ENCODE results near the gene RBP3.

The RBP3 gene

DNA sequence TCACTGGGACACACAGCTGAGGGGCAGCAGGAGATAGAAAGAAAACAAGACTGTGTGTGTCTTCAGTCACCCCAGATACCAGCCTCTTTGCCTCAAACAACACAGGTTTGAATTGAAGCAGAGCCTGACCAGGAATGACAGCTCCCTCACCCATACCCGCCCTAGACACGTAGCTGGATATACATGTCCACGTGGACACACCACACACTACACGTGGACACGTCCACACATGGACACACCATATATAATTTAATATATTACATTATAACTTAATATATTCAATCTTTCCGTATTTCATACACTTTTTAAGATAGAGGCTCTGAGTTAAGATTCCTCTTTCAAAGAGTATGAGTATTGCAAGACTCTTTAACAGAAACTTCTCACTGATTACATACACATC lies 14.6 kb upstream of the RBP3 start:
- Histone ChIP-seq H3K27me3 (replicated peaks) (no peaks in the 10 kb centered on the region), H3K4me3 (ENCODE audit: low read depth, low read length) (no peak overlapping the region), H3K27ac (no peak overlapping the region), H3K36me3 (replicated peaks) (no peaks in the 10 kb centered on the region)
- DNase-seq, result no peak
- in situ Hi-C loops (cut with HindIII; ENCODE audit: low pct_ligation_motif_present, low sequenced_read_pairs), result no loop called here
- TF ChIP-seq, protein P1, sequence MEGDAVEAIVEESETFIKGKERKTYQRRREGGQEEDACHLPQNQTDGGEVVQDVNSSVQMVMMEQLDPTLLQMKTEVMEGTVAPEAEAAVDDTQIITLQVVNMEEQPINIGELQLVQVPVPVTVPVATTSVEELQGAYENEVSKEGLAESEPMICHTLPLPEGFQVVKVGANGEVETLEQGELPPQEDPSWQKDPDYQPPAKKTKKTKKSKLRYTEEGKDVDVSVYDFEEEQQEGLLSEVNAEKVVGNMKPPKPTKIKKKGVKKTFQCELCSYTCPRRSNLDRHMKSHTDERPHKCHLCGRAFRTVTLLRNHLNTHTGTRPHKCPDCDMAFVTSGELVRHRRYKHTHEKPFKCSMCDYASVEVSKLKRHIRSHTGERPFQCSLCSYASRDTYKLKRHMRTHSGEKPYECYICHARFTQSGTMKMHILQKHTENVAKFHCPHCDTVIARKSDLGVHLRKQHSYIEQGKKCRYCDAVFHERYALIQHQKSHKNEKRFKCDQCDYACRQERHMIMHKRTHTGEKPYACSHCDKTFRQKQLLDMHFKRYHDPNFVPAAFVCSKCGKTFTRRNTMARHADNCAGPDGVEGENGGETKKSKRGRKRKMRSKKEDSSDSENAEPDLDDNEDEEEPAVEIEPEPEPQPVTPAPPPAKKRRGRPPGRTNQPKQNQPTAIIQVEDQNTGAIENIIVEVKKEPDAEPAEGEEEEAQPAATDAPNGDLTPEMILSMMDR (IDR thresholded peaks at IDR 0.05; ENCODE audit: low read depth, low read length, missing control alignments), result no peak

DNA sequence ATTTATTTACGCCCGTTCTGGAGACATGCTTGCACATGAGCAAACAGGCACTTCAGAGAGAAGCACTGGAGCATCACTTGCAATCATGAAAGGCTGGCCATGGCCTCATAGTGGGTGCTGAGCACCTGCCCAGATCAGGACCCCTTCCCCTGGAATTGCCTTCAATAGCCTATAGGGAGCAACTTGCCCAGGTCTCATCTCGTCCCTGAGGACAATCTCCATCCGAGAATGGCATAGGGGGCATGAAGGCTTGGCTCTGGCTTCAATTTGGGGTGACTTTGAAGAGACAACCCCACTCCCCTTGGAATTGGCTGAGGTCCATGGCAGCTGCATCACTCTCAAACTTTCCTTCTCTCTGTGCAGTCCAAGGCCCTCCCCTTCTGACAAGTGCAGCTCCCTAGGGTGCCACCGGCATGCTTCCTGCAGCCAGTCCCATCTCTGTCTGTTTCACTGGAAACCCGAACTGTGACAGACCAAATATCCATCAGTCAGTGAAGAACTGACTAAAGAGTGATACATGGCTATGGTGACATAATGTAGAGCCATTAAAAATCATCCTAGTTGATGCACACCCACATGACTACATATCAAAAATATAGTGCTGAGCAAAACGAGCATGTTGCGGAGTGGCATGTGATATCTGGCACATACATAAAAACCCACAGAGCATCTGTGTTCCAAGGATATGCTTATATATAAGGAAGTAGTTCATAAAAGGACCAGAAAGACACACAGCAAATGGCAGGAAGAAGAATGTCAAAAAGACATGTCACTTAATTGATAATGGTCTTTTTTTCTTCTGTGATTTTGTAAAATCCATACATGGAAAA lies 13.5 kb upstream of the RBP3 start:
- no peak overlapping the region for H3K4me3 ChIP-seq (ENCODE audit: low read depth, low read length)
- H3K27ac ChIP-seq, result no peak overlapping the region
- TF ChIP-seq, protein P1 (IDR thresholded peaks at IDR 0.05; ENCODE audit: low read depth, low read length, missing control alignments), result no peak
- DNase-seq, result no peak
- H3K27me3 ChIP-seq (replicated peaks), result no peaks in the 10 kb centered on the region
- H3K36me3 ChIP-seq (replicated peaks), result no peaks in the 10 kb centered on the region
- in situ Hi-C loops (cut with HindIII; ENCODE audit: low pct_ligation_motif_present, low sequenced_read_pairs), result no loop called here

- TF ChIP-seq, protein P1 (IDR thresholded peaks at IDR 0.05; ENCODE audit: low read depth, low read length, missing control alignments), result no peak
- no peak for DNase-seq
- no peaks in the 10 kb centered on the region for H3K36me3 ChIP-seq (replicated peaks)
- H3K4me3 ChIP-seq (ENCODE audit: low read depth, low read length), result no peak overlapping the region
- H3K27me3 ChIP-seq (replicated peaks), result no peaks in the 10 kb centered on the region
- no peak overlapping the region for H3K27ac ChIP-seq
- in situ Hi-C loops (cut with HindIII; ENCODE audit: low pct_ligation_motif_present, low sequenced_read_pairs), result no loop called here
Measured at GRCh38 chr10:47335906-47336305, 12.3 kb upstream of the RBP3 start.

DNA sequence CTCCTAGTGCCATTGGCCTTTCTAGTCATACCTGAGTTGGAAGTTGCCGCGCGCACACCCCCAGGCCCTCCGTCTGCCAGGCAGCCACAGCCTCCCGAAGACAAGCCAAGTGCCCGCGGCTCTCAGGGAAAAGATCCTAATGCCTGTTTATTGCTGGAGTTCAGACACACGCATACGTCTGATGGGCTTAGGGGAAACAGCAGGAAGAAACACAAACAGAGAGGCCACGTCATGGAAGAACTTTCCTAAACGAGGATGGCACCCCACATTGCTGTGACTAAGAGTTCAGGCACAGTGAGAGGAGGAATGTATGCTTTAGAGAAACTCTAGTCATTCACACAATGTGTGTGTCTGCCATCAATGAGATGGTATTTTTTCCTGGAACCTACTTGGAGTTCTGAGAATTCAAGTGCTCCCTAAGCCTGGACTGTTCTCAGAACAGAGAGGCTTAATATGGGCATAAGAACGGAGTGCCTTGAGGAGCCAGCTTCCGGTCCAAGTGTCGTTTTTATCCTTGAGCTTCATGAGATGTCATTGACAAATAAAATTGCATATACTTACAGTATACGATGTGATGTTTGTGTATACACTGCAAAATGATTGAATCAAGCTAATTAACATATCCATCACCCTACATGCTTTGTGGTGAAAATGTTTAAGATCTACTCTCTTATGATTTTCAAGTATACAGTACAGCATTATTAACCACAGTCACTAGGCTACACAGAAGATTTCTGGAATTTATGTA lies 11.6 kb upstream of the RBP3 start:
- TF ChIP-seq, protein P1 (IDR thresholded peaks at IDR 0.05; ENCODE audit: low read depth, low read length, missing control alignments), result no peak
- in situ Hi-C loops (cut with HindIII; ENCODE audit: low pct_ligation_motif_present, low sequenced_read_pairs), result no loop called here
- no peaks in the 10 kb centered on the region for H3K27me3 ChIP-seq (replicated peaks)
- peak; percentile 65 for DNase-seq
- H3K27ac ChIP-seq, result no peak overlapping the region
- H3K36me3 ChIP-seq (replicated peaks), result no peaks in the 10 kb centered on the region
- H3K4me3 ChIP-seq (ENCODE audit: low read depth, low read length), result no peak overlapping the region

DNA sequence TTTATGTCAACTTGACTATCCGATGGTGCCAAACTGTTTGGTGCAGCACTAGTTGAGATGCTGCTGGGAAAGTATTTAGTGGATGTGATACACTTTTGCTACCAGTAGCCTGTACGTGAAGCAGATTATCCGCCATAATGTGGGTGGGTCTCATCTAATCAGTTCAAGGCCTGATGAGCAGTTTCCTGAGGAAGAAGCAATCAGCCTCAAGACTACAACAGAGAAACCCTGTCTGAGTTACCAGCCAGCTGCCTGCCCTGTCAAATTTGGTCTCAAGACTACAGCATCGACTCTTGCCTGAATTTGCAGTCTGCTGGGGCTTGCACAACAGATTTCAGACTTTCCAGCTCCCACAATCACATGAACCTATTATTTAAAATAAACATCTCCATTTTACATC lies 10.9 kb upstream of the RBP3 start:
- in situ Hi-C loops (cut with HindIII; ENCODE audit: low pct_ligation_motif_present, low sequenced_read_pairs), result no loop called here
- H3K27me3 ChIP-seq (replicated peaks), result no peaks in the 10 kb centered on the region
- H3K4me3 ChIP-seq (ENCODE audit: low read depth, low read length), result no peak overlapping the region
- no peak for DNase-seq
- TF ChIP-seq, protein P1 (IDR thresholded peaks at IDR 0.05; ENCODE audit: low read depth, low read length, missing control alignments), result no peak
- H3K36me3 ChIP-seq (replicated peaks), result no peaks in the 10 kb centered on the region
- H3K27ac ChIP-seq, result no peak overlapping the region
